ENCODE measurements around the gene GFOD1.
"Not testable (repeated sequence)": the region's sequence is repeated elsewhere in the genome, so short reads cannot be mapped to it uniquely, and the experiment has no call there.

Gene GFOD1

DNA sequence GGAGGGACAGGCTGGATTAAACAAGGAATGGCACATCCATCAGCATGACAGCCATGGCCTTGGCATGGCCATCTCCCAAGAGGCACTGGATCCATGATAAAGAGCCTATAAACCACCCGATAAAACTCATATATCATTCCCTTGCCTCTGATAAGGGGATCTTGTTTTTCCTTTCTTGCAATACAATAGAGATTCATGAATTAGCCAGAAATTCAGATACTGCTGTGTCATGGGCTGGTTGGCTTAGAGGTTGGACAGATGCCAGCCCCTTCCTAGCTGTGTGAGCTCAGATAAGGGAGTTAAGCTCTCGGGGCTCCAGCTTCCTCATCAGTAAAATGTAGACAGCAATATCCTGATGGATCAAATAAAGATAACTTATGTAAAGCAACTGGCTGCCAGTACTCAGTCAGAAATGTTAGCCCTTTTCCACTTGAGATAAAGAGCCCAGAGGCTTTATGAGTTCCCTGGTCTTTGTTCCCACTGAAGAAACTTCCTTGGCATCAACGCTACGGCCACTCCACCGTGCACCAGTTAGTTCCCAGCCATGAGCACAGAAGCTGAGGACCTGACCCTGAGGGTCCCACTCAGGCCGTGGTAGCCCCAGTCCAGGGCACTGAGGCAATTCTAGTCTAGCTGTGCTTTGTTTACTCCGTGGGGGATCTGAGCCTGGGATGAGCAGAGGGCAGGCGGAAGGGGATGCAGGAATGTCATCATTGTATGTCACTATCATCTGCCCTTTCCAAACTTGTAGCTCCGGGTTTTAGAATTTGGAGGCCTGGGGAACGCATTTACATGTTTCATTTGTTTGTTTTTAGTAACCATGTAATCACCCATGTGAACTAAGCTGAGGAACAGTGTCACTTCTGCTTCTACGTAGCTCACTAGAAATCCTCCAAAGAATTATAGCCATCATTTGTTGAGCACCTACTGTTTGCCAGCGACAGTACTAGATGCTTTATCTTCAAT, 91.8 kb downstream of the GFOD1 start:
- TF ChIP-seq, protein P1, sequence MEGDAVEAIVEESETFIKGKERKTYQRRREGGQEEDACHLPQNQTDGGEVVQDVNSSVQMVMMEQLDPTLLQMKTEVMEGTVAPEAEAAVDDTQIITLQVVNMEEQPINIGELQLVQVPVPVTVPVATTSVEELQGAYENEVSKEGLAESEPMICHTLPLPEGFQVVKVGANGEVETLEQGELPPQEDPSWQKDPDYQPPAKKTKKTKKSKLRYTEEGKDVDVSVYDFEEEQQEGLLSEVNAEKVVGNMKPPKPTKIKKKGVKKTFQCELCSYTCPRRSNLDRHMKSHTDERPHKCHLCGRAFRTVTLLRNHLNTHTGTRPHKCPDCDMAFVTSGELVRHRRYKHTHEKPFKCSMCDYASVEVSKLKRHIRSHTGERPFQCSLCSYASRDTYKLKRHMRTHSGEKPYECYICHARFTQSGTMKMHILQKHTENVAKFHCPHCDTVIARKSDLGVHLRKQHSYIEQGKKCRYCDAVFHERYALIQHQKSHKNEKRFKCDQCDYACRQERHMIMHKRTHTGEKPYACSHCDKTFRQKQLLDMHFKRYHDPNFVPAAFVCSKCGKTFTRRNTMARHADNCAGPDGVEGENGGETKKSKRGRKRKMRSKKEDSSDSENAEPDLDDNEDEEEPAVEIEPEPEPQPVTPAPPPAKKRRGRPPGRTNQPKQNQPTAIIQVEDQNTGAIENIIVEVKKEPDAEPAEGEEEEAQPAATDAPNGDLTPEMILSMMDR (conservative IDR thresholded peaks at IDR 0.05; ENCODE audit: low read depth, low read length): no peak
- no peak overlapping the region for H3K9ac ChIP-seq
- H4K20me1 ChIP-seq (ENCODE audit: insufficient read depth): no peaks in the 10 kb centered on the region
- H3K79me2 ChIP-seq (ENCODE audit: insufficient read depth, low read depth): no peaks in the 10 kb centered on the region
- H3K36me3 ChIP-seq (ENCODE audit: insufficient read depth): no peaks in the 10 kb centered on the region
- H2AFZ ChIP-seq (ENCODE audit: low read depth): no peak overlapping the region
- H3K4me2 ChIP-seq: no peak overlapping the region
- no peak overlapping the region for H3K27ac ChIP-seq
- no peak overlapping the region for H3K4me3 ChIP-seq (IDR thresholded peaks at IDR 0.05; ENCODE audit: insufficient read depth, low read depth, low read length)
- H3K27me3 ChIP-seq (ENCODE audit: insufficient read depth, low read depth): no peaks in the 10 kb centered on the region
- peaks cover 16% of the 10 kb centered on the region for H3K4me1 ChIP-seq (ENCODE audit: low read depth, poor library complexity, severe bottlenecking)

DNA sequence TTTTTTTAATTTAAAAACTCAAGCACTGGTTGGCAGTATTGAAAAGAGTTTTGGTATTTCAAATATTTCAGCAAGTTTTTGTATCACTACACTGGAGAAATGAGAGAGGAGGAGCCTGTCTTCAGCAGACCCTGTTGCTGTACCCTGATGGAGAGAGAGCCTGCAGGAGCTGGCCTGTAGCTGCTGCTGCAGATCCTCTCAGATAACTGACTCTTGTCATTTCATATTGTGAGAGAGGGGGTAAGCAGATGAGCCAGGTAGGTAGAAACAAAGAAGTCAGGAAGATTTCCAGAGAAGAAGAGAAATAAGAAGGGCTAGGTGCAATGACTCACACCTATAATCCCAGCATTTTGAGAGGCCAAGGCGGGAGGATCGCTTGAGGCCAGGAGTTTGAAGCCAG, 94.9 kb downstream of the GFOD1 start:
- H4K20me1 ChIP-seq (ENCODE audit: insufficient read depth): no peaks in the 10 kb centered on the region
- no peaks in the 10 kb centered on the region for H3K36me3 ChIP-seq (ENCODE audit: insufficient read depth)
- peaks cover 15% of the 10 kb centered on the region for H3K4me1 ChIP-seq (ENCODE audit: low read depth, poor library complexity, severe bottlenecking)
- H3K27ac ChIP-seq: no peak overlapping the region
- TF ChIP-seq, protein P1 (conservative IDR thresholded peaks at IDR 0.05; ENCODE audit: low read depth, low read length): no peak
- no peak overlapping the region for H2AFZ ChIP-seq (ENCODE audit: low read depth)
- no peak overlapping the region for H3K4me3 ChIP-seq (IDR thresholded peaks at IDR 0.05; ENCODE audit: insufficient read depth, low read depth, low read length)
- no peaks in the 10 kb centered on the region for H3K27me3 ChIP-seq (ENCODE audit: insufficient read depth, low read depth)
- H3K9ac ChIP-seq: no peak overlapping the region
- no peak overlapping the region for H3K4me2 ChIP-seq
- H3K79me2 ChIP-seq (ENCODE audit: insufficient read depth, low read depth): no peaks in the 10 kb centered on the region

DNA sequence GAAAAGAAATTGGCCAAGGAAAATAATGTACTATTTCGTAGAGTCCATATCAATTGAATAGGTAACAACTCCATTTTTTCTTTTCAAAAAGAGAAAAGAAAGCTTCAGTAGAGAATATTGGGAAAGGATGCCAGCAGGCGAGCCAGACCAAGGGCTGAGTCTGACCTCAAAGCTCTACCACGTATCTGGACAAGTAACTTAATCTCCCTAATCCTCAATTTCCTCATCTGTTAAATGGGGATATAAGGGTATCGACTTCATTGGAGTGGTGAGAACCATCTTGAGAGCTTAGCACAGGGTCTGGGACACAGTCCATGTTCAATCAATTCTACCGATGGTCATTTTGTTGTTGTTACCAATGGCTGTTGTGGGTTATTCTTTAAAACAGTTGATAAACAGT, 95.9 kb downstream of the GFOD1 start:
- Histone ChIP-seq H3K79me2 (ENCODE audit: insufficient read depth, low read depth) (no peaks in the 10 kb centered on the region), H3K27me3 (ENCODE audit: insufficient read depth, low read depth) (no peaks in the 10 kb centered on the region), H3K36me3 (ENCODE audit: insufficient read depth) (no peaks in the 10 kb centered on the region), H3K27ac (no peak overlapping the region), H3K4me1 (ENCODE audit: low read depth, poor library complexity, severe bottlenecking) (peaks cover 12% of the 10 kb centered on the region), H2AFZ (ENCODE audit: low read depth) (no peak overlapping the region), H4K20me1 (ENCODE audit: insufficient read depth) (no peaks in the 10 kb centered on the region), H3K4me2 (no peak overlapping the region), H3K4me3 (IDR thresholded peaks at IDR 0.05; ENCODE audit: insufficient read depth, low read depth, low read length) (no peak overlapping the region), H3K9ac (no peak overlapping the region)
- TF ChIP-seq, protein P1 (conservative IDR thresholded peaks at IDR 0.05; ENCODE audit: low read depth, low read length): no peak

DNA sequence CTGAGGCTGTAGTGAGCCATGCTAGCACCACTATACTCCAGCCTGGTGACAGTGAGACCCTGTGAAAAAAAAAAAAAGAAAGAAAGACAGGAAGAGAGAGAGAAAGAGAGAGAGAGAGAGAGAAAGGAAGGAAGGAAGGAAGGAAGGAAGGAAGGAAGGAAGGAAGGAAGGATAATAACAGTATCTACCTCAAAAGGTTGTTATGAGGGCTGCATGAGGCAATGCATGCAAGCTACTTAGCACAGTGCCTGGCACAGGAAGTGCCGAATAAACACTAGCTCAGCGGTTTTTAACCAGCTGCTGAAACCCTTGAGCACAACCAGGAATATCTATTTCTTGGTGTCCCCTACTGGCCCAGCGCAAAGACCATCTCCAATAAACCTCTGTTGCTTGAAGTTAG, 96.7 kb downstream of the GFOD1 start:
- no peak overlapping the region for H2AFZ ChIP-seq (ENCODE audit: low read depth)
- no peak overlapping the region for H3K4me2 ChIP-seq
- TF ChIP-seq, protein P1 (conservative IDR thresholded peaks at IDR 0.05; ENCODE audit: low read depth, low read length): no peak
- H3K79me2 ChIP-seq (ENCODE audit: insufficient read depth, low read depth): no peaks in the 10 kb centered on the region
- no peaks in the 10 kb centered on the region for H3K36me3 ChIP-seq (ENCODE audit: insufficient read depth)
- no peak overlapping the region for H3K9ac ChIP-seq
- no peak overlapping the region for H3K27ac ChIP-seq
- no peaks in the 10 kb centered on the region for H4K20me1 ChIP-seq (ENCODE audit: insufficient read depth)
- H3K4me3 ChIP-seq (IDR thresholded peaks at IDR 0.05; ENCODE audit: insufficient read depth, low read depth, low read length): no peak overlapping the region
- no peaks in the 10 kb centered on the region for H3K27me3 ChIP-seq (ENCODE audit: insufficient read depth, low read depth)
- peaks cover 12% of the 10 kb centered on the region for H3K4me1 ChIP-seq (ENCODE audit: low read depth, poor library complexity, severe bottlenecking)

DNA sequence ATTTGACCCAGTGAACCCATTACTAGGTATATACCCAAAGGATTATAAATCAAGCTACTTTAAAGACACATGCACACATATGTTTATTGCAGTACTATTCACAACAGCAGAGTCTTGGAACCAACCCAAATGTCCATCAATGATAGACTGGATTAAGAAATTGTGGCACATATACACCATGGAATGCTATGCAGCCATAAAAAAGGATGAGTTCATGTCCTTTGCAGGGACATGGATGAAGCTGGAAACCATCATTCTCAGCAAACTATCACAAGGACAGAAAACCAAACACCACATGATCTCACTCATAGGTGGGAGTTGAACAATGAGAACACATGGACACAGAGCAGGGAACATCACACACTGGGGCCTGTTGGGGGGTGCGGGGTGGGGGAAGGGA, 98.2 kb downstream of the GFOD1 start:
- not testable (repeated sequence) for H3K9ac ChIP-seq; H3K4me2 ChIP-seq; H2AFZ ChIP-seq (ENCODE audit: low read depth); H3K27ac ChIP-seq; H3K79me2 ChIP-seq (ENCODE audit: insufficient read depth, low read depth); H3K36me3 ChIP-seq (ENCODE audit: insufficient read depth); H3K27me3 ChIP-seq (ENCODE audit: insufficient read depth, low read depth); H4K20me1 ChIP-seq (ENCODE audit: insufficient read depth); H3K4me3 ChIP-seq (IDR thresholded peaks at IDR 0.05; ENCODE audit: insufficient read depth, low read depth, low read length)
- H3K4me1 ChIP-seq (ENCODE audit: low read depth, poor library complexity, severe bottlenecking): peaks cover 12% of the 10 kb centered on the region

DNA sequence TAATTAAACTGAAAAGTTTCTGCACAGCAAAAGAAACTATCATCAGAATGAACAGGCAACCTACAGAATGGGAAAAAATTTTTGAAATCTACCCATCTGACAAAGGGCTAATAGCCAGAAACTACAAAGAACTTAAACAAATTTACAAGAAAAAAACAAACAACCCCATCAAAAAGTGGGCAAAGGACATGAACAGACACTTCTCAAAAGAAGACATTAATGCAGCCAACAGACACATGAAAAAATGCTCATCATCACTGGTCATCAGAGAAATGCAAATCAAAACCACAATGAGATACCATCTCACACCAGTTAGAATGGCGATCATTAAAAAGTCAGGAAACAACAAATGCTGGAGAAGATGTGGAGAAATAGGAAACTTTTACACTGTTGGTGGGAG, 98.6 kb downstream of the GFOD1 start:
- not testable (repeated sequence) for H3K27me3 ChIP-seq (ENCODE audit: insufficient read depth, low read depth); H3K4me3 ChIP-seq (IDR thresholded peaks at IDR 0.05; ENCODE audit: insufficient read depth, low read depth, low read length); H4K20me1 ChIP-seq (ENCODE audit: insufficient read depth); H3K27ac ChIP-seq; H2AFZ ChIP-seq (ENCODE audit: low read depth); H3K4me2 ChIP-seq; H3K36me3 ChIP-seq (ENCODE audit: insufficient read depth); H3K9ac ChIP-seq; H3K79me2 ChIP-seq (ENCODE audit: insufficient read depth, low read depth)
- H3K4me1 ChIP-seq (ENCODE audit: low read depth, poor library complexity, severe bottlenecking): peaks cover 17% of the 10 kb centered on the region
